NCI-H2107 (cell line): ENCODE results near the gene DOHH.
A peak's percentile ranks its signal among the peaks of the same experiment; 100 is the strongest.

Source experiments
- DNase-seq: peaks from one replicate; lab custom pipeline; 2025; lab: John Stamatoyannopoulos, UW

Gene DOHH, protein sequence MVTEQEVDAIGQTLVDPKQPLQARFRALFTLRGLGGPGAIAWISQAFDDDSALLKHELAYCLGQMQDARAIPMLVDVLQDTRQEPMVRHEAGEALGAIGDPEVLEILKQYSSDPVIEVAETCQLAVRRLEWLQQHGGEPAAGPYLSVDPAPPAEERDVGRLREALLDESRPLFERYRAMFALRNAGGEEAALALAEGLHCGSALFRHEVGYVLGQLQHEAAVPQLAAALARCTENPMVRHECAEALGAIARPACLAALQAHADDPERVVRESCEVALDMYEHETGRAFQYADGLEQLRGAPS

DNA sequence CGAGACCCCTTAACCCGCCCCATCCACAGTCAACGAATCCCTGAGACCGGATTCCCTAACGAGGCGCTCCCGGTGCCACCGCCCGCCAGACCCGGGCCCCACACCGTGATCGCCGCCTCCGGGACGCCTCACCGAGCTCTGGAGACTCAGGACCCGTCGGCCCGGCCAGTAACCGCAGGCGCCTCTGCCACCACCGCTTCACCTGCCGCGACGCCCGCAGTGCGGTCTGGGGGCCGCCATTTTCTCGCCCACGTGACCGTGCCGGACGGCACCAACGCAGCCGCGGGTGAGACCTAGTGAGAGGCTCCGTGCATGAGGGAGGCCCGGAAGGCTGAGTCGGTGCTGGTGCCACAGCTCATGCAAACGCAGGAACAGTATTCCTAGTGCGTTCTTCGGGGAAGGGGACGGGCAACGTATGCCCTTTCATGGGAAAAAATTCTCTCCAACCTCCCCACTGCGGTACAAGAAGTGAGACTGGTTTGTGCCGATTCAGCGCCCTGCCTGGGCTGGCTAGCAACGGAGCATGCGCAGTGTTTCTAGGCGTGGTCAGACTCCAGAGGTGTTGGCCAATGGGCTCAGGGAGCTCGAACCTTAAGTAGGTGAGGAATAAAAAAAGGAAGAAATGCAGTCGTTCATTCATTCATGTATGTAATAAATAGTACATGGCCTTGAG is at the start of gene DOHH:
TSS of gene DOHH (minus strand) at position 246 of the 673 bp plus-strand sequence. CDS start 3,860 bp downstream, outside the sequence.
- peak; percentile 92 for DNase-seq

DNA sequence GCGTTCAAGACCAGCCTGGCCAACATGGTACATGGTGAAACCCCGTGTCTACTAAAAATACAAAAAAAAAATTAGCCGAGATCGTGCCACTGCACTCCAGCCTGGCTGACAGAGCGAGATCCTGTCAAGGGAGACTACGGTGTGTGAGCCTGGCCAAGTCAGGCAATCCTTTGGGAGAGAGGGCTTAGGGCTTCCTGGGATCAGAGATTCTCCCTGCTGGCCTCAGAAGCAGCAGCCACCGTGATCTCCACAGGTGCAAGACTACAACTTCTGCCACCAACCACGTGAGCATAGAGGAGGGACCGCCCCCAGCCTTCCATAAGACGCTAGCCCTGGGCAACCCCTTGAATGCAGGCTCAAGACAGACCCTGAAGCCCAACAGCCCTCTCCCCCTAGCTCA is 49.3 kb upstream of the DOHH start:
- DNase-seq = no peak

DNA sequence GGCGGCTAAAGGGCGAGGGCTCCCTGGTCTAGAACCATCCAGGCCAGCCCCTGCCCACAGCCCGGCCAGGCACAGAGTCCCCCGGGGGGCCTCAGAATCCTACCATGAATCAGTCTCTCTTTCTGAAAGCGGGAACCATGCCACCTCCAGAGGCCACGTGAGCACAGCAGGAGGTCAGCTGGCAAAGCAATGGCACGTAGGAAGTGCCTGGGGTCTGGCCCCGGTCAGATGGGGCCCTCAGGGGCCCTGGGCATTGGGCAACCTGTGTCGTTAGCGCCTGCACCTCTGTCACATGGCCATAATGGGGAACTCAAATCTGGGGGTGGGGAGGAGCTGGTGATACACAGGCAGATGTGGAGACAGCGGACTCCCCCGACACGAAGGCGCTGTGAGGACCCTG is 48.1 kb upstream of the DOHH start:
- DNase-seq = no peak

DNA sequence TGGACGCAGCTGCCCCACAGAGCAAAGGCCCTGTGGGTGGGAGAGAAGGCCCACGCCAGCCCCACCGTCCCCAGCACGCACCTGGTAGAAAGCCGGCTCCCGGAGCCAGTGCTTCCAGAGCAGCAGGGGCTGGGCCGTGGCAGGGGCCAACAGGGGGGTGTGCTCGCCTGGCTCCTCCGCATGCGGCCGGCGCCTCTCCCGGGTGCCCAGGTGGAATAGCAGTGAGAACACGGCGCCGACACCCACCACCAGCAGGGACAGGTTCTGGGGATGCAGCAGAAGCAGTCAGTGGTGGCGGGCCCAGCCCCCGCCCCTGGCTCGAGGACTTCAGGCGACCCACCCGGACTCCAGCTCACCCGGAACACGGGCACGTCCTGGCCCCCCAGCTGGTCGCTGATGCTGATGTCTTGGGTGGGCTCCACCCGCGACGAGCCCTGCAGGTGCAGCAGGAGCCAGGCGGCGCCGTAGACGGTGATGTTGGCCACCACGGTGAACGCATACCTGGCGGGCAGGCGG is 47.4 kb upstream of the DOHH start:
- no peak for DNase-seq

DNA sequence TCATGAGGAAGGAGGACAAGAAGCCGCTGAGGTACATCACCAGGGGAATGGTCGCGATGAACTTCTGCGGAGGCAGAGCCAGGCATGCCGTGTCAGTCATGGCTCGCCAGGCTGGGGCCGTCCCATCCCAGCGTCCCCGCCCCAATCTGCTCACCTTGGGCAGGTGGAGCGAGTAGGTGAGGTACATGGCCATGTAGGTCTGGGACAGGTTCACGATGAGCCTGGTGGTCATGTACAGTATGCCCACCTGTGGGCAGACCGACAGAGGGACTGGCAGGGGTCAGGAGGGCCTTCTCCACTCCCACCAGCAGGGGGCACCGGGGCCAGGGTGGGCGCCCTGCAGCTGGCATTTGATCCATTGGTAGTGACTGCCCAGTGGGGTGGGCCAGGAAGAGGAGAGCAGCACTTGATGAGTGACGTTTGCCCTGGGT is 46.8 kb upstream of the DOHH start:
- DNase-seq = no peak

DNA sequence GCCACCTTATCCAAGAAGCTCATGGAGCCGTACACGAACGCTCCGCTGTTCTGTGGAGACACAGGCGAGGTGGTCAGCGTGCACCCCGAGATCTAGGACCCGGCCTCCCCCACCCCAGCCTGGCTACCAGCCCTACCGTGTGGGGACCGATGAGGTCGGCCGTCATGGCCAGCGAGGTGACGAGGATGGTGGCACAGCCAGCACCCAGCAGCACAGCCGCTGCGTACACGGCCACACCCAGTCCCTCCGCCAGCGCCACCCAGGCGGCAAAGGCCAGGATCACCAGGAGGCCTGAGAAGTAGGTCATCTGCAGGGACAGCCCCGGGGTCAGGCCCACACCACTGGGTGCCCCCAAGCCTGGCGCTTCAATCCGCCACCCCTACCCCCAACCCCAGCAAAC is 45.6 kb upstream of the DOHH start:
- DNase-seq = no peak

DNA sequence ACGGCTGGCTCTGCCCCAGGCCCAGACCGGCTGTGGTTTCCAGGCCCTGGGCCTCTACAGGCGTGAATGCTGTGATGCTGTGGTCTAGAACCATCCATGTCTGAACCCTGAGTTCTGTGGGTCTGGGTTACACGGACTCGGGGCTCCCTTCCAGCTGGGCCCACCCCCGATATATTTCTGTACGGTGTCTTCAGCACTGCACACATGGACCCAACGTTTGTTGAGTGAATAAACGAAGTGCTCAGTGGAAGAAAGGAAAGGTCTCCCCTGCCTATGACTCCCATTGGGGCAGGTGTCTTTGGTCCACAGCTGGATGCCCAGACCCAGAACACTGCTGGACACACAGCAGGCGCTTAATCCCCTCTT is 45.2 kb upstream of the DOHH start:
- DNase-seq = no peak

DNA sequence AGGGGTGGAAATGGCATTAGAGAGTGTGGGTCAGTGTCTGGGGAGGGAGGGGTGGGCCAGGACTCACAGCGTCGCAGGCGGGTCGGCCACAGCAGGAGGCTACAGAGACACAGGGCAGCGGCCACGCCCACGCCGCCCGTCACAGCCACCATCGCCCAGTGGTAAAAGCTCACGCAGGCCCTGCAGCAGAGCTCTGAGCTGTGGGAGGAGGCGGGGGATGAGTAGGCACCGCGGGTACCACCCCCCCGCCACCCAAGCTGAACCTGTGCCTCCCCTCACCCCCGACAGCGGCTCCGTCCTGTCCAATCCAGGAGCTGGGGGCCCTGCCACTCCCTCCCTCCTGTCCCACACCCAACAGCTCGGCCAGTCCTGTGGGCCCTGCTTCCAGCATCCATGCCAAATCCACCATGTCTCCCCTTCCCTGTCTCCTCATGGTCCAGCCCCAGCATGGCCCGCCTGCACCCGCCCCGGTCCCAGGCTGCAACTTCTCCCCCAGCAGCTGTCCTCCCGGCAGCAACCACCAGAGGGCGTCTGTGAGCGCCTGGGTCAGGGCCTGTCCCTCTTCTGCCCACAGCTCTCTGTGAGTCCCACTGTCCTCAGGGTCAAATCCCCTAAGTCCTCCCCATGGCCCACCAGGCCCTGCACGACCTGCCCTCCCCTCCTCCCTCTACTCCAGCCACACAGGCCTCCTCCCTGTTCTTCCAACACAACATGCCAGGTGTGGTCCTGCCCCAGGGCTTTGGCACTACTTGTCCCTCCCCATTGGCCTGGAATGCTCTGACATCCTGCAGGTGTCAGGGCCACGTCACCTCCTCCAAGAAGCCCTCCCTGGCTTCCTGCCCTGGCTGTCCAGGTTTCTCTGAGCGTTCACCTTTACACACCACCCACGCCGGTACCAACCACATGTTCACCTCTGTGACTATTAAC is 44.5 kb upstream of the DOHH start:
- peak; percentile 18 for DNase-seq

DNA sequence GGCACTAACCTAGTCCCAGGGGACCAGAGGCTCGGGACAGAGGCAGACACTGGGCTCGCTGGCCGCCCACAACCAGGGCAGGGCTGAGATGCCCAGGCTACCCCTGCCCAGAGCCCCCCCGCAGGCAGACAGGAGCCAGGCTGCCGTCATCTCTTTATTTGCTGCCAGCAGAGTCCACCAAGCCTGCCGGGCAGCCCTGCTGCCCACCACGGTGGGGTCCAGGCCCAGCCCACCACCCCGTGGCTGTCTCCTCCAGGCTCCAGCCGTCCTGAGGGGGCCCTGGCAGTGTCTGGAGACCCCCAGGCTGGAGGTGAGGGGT is 43.5 kb upstream of the DOHH start:
- DNase-seq = no peak

DNA sequence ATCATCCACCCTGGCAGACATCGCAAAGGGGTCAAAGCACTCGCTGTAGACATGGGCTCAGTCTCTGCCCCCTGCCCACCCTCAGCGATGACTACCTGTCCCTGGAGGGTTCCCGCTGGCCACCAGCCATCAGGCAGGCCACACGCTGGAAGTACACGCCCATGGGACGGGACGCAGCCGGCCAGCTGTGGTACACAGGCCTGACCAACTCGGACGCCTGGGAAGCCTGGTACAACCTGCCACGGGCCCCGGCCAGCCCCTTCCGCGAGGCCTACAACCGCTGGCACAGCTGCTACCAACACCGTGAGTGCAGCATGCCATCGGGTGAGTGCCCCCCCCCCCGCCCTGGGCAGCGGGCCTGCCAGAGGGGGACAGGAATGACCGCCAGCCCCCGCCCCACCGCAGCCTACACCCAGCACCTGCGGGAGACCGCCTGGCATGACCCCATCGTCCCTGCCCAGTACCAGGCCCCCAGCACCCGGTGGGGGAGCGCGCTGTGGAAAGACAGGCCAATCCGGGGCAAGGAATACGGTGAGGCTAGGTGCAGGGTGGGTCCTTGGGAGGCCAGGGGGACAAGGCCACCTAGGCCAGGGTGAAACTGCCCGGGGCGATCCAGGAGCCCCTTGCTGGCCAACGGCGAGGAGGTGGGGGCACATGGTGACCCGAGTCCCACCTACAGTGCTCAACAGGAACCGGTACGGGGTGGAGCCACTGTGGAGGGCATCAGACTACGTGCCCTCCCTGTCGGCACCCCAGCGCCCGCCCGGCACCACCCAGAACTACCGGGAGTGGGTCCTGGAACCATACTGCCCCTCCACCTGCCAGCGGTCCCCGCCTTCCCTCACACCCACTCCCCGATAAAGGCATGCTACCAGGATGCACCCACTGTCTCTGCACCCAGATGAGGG is 42.9 kb upstream of the DOHH start:
- no peak for DNase-seq

DNA sequence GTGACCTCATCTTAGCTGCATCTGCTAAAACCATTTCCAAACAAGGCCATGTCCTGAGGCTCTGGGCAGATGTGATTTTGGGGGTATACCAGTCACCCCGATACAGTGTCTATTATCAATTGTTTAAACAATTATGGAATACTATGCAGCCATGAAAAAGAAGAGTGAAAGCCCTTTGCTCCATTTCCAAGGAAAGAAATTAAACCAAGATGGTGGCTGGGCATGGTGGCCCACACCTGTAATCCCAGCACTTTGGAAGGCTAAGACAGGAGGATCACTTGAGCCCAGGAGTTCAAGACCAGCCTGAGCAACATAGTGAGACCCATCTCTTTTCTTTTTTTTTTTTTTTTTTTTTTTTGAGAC is 39.3 kb upstream of the DOHH start:
- no peak for DNase-seq

DNA sequence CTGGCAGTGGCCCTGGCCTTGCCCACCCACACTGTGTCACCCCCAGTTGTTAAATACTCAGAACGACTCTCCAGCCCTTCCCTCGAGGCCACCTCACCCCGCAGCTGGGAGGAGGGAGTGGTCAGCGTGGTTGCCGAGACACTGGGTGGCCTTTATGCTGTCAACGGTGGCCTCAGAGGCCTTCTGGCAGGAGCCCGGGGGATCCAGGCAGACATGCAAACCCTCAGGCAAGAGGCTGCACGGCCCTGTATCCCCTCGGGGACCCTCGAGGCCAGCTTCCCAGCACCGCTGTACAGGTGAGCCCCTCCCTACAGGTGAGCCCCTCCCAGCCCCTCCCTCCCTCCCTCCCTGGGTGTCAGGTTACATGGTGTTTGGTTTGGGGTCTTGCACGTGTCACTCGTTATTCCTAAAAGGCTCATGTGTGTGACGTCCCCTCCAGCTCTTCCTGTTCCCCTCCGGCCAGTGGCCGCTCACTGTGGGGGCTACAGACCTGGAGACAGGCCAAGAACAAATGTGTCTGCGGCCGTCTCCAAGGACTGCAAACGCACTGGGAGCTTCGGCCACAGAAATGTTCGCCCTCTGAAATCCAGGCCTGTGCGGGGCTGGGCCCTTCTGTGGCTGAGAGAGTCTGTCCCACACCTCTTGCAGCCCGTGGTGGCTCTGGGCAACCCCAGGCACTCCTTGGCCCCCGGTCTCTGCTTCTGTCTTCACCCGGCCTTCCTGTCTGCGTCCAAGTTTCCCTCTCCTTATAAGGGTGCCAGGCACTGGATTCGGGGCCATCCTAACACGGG is 38.7 kb upstream of the DOHH start, which contains the start of gene TEKTIP1:
TSS of gene TEKTIP1 (plus strand) at position 210 of the 791 bp plus-strand sequence. CDS start at position 214, 4 bp downstream.
- DNase-seq = no peak

DNA sequence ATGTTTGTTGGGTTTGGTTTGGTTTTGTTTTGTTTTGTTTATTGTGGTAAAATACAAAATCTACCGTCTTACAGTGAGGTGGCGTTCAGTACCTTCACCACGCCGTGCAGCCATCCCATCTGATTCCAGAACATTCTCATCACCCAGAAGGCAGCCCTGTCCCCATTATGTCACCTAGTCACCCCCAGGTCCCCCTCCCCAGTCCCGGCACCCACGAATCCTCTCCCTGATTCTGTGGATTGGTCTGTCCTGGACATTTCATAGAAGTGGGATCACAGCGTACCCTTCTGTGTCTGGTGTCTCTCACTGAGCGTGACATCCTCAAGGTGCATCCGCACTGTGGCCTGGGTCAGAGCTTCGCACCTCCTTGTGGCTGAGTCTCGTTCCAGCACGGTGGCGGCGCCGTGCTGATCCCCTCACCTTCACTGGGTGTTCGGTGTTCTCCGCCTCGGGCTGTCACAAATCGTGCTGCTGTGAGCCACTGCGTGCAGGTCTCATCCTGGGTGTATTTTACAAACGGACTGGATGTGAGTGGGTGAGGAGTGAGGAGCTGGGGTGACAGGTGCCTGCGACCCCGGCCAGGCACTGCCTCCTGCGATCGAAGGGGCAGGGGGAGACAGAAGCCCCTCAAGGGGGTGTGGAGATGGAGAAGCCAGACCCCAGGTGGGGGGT is 37.9 kb upstream of the DOHH start:
- no peak for DNase-seq

DNA sequence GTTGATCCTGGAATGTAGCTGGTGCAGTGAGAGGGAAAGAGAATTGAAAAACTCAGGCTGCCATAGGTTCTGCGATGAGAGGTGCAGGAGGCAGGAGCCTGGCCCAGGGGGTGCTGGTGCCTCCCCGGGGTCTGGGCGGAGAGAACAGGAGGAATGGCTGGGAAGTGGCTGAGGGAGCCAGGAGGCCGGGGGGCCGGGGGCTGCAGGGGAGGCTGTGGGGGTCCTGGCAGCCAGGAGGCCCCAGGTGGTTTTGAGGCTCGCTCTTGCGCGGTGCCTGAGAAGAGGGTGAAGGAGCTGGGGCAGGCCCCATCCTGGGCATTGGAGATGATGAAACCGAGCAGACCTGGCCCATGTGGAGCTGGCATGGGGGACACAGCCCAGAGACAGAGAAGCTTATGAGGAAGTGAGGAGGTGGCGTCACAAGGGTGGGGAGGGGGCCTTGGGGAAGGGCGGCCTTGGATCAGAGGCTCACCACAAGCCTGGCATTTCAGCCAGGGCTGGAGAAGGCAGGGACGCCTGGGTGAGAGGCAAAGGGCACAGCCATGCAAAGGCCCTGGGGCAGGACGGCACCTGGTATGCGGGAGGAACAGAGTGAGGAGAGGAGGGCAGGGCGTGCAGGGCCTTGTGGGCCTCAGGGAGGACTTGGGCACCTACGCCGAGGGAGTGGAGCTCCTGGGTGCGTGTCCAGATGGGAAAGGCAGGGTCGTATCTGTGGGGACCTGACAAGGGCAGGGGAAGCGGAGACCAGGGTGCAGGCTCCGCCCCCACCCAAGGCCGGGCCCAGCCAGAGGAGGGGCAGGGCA is 37.2 kb upstream of the DOHH start:
- DNase-seq = no peak

DNA sequence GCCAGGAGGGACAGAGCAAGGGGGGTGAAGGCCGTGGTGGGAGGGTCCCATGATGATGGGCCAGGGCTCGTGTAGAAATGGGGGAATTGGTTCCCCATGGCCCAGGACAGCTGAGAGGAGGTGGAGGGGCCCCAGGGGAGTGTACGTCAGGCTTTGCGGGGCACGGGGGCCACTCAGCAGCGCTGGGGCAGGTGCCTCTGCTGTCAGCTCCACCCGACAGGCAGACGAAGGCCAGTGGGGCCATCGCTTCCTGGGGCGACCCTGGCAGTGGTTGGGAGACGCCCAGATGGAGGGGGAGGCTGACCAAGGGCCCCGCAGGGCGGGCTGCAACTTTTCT is 36.6 kb upstream of the DOHH start:
- no peak for DNase-seq

DNA sequence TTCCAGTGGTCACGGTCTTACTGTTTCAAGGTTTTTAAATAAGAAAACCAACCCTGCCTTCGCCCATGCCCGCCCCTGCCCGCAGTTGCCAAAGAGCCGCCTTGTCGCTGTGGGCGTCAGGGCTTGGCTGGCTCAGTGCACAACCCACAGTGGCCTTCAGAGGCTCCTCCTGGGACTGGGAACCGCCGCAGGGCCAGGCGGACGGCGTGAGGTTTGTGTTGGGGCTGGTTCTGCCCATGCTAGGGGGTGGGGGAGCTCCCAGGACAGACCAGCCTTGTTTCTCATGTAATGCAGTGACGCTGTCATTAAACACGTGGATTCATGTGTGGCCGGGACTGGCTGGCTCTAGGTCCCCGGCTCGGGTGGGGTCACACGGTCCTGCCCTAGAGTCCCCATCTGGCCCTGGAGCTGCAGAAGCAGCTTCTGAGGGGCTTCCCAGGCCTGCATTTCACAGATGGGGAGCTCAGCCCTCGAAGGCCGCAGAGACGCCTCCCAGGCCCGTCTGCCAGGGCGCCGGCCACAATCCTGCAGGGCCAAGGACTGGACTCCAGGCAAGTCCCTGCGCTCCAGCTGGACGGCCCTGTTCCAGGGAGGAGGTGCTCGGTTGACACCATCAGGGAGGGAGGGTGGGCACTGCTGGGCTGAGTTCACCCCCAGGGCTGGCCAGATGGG is 36.1 kb upstream of the DOHH start:
- DNase-seq = no peak

DNA sequence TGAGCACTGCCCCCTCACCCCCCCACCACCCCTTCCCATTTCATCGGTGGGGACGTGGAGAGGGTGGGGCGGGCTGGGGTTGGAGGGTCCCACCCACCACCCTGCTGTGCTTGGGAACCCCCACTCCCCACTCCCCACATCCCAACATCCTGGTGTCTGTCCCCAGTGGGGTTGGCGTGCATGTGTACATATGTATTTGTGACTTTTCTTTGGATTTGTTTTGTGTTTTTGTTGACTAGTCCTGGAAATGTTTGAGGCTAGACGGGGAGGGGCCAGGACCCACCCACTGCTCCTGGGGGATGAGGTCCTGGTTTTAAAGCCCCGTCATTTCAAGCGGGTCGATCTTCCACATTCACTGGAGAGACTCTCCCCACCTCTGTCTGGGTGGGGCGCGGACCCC is 35.5 kb upstream of the DOHH start:
- DNase-seq = no peak

DNA sequence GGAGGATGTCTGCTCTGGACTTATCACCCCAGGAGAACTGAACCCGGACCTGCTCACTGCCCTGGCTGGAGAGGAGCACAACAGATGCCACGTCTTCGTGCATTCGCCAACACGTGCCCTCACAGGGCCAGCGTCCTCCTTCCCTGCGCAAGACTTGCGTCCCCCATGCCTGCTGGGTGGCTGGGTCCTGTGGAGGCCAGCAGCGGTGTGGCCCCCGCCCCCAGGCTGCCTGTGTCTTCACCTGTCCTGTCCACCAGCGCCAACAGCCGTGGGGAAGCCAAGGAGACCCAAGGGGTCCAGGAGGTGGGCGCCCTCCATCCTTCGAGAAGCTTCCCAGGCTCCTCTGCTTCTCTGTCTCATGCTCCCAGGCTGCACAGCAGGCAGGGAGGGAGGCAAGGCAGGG is 35.1 kb upstream of the DOHH start:
- no peak for DNase-seq

DNA sequence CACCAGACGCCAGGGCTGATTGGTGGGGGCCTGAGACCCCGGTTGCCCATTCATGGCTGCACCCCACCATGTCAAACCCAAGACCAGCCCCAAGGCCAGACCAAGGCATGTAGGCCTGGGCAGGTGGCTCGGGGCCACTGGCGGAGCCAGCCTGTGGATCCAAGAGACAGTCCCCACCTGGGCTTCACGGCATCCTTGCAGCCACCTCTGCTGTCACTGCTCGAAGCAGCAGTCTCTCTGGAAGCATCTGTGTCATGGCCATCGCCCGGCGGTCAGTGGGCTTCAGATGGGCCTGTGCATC is 34.7 kb upstream of the DOHH start:
- no peak for DNase-seq
